Inferior parietal cortex (tissue), 1 donor: ENCODE measurements around the gene RBKS.

Experiments
- DNase-seq: peaks from one replicate; pipeline ENCODE4 v3.0.0-alpha.2; 2016; ENCODE audit errors: extremely low spot score

The RBKS gene

DNA sequence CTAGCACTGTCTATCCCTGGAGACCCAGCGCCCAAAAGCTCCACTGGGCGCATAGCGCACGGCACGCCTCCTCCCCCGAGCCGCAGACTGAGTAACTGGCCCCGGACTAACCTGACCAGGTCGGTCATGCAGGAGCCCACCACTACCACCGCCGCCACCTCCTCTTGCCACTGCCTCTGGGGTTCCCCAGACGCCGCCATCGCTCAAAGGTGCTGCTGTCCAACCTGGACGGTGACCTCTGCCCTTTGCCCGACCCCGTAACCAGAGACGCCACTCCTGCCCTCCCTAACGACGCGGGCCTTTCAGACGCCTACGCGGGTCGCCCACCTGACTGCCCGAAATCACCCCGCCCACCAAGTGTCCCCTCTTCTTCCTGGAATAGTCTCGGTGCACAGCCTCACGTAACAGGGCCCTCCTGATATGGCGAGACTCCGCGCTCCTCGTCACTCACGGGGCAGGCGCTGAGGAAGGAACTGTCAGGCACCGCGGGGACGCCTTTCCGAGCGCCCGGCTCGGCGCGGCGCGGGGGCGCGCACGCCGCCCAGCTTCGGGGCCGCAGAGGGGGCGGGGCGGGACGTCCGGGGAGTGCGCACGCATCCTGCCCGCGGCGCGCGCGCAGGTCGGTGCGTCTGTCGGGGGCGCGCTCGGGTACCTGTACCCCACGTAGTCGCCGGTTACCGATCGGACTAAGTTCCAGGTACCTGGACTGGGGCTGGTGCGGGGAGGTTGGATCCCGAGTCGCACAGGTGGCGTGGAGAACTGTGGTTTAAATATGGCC is at the start of gene RBKS, which contains the start of gene BABAM2:
RBKS (minus strand) TSS at position 242 of the 778 bp plus-strand sequence; CDS start at position 200, 42 bp downstream.
BABAM2 (plus strand) TSS at position 584 of the 778 bp plus-strand sequence. CDS start 3,828 bp downstream, outside the sequence.
- peak; percentile 79 for DNase-seq

DNA sequence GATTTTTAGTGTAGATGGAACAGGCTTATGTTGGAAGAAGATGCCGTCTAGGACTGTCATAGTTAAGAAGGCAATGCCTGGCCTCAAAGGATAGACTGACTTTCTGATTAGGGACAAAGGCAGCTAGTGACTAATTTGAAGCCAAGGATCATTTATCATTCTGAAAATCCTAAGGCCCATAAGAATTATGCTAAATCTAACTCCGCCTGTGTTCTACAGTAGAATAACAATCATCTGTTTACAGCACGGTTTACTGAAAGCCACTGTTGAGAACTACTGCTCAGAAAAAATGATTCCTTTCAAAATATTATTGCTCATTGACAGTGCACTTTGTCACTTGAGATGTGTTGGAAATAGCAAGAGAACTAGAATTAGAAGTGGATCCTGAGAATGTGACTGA is 44.8 kb upstream of the RBKS start:
- no peak for DNase-seq

DNA sequence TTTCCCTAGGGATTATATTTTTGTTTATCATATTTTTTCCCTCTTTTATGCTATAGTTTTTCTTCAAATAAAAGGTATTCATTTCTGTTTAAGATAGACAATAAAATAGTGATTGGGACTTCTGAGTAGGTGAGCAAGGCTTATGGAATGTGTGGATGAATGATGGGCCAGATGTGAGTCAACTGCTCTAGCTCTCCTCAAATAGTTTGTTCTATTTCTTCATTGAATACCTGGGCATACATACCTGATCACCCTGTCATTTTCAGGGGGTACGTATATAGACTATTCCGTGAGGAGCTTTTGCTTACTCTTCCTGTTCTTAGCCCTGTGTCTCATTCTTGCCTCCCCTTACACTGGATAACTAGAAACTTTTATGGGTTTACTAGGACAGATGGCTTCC is 42.2 kb upstream of the RBKS start:
- DNase-seq, result no peak

DNA sequence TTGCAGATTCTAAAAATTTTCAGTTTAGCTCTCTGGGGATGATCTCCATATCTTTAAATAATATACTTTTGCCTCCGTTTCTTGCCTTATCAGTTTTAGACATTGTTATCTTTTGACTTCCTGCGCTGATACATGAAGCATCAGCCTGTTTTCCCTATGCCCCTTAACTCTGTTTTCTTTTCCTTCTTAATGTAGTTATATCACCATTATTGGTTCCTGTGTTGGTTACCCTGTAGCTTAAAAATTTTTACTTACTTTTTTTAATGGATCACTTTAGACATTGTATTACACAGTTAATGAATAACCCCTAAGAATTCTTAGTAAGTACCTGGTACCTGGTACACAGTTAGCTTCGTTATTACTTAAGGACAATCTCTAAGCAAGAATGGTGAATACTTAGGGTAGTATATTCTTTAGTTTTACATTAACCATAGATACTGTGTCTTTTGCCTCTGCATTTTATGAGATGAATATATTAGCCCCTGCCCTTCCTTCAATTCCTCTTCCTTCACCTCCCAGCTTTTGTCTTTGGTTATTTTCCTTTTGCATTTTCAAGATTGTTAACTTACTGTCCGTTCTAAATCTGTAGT is 41.3 kb upstream of the RBKS start:
- DNase-seq, result no peak

DNA sequence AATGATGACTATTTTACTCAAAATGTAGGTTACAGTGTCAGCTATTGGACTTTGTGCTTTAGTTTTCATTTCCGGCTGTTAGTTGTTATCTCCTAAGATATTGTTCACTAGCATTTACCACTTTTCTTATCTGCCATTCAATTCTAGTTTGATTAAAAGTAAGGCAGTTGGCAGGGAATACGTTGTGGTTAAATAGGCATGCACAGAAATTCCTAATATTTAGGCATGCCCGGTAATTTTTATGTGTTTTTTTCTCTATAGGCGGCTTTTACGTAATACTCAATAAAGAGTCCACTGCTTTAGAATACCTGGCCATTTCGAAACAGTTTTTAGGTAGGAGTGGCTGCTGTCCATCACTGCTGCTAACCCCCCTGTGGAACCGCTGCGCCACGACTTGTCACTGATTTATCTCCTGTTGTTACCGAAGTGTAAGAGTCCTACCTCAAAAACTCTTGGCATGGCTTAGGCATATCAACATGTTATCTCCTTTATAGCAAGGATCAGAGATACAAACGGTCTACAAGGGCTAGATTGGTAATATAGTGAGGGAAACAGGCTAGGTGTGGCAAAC is 39.8 kb upstream of the RBKS start:
- DNase-seq, result no peak

DNA sequence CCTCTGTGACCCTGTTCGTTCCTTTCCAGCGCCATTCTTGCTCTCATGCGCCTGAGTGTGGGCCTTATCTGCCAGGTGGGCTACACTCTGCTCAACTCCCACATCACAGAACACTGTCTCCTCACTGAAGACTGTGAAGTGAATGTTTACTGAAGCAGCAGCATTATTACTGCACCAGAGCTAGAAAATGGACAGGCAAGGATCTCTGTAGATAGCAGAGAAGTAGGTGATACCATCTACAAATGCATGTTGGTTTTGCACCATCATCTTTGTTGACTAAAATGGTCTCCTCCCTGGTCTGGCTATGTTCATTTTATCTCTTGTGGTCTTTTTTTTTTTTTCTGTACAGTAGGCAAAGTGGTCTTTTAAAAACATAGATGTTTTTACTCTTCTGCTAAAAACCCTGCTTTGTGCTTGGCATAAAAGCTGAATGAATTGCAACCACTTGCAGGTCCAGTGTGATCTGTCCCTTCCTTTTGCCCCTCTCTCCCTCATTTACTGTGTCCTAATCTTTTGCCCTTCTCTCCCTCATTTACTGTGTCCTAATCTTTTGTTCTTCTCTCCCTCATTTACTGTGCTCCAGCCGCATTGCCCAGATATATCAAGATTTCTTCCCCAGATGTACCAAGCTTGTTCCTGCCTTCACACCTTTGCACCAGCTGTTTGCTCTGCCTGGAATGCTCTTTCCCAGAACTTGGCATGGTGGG is 35.7 kb upstream of the RBKS start:
- DNase-seq, result no peak

DNA sequence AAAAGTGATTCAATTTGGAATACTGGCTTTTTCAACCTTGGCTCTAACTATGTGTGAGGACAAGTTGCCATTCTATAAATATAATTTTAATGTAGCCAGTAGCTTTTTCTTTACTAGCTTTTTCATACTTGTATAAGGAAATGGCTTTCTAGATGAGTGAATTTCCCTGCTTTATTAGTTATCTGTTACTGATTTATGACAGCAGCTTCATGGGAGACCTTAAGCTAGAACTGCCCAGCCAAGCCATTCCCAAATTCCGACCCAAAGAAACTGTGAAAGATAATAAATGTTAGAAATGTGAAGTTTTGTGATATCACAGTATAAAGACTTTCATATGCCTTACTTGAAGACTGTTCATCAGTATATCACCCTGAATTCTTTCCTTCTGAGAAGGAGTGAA is 32.7 kb upstream of the RBKS start:
- no peak for DNase-seq

DNA sequence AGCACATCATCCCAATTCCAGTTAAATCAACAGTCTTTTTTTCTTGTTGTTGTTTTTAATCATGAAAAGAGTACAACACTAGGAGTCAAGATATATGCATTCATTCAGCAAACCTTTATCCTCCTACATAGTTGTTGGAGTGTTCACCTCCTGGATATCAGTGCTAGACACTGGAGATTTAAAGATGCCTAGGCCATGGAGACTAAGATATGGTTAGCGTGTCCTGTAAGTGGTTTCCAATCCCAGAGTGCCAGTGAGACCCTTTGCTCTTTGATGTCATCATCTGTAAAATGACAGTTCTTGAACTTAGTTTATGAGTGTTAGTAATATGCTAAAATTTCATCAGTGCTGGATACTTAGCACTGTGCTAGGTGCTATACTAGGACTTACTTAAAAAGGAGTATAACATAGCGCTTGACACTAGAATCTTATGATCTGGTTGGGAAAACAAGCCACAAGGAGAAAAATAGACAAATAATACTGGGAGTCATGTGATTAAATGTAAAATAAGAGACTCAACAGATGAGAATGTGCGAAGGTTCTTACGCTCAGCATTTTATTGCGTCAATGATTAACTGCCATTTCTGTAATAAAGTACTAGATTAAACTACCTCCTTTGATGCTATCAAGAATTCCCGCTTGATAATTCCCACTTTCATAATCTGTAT is 31.8 kb upstream of the RBKS start:
- DNase-seq, result no peak

DNA sequence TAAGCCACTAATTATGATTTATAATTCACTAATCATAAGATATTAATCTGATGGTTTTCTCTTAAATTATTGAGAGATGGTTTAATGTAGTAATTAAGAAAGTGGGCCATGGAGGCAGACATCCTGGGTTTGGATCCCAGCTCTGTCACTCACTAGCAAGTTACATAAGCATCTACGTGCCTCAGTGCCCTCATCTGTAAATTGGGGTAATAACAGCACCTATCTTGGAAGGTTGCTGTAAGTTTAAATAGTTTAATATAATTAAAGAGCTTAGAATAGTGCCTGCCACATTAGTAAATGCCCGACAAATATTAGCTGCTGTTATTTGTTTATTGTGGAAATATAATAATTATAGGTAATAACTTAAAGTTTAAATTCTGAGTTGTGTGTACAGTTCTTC is 31.2 kb upstream of the RBKS start:
- no peak for DNase-seq

DNA sequence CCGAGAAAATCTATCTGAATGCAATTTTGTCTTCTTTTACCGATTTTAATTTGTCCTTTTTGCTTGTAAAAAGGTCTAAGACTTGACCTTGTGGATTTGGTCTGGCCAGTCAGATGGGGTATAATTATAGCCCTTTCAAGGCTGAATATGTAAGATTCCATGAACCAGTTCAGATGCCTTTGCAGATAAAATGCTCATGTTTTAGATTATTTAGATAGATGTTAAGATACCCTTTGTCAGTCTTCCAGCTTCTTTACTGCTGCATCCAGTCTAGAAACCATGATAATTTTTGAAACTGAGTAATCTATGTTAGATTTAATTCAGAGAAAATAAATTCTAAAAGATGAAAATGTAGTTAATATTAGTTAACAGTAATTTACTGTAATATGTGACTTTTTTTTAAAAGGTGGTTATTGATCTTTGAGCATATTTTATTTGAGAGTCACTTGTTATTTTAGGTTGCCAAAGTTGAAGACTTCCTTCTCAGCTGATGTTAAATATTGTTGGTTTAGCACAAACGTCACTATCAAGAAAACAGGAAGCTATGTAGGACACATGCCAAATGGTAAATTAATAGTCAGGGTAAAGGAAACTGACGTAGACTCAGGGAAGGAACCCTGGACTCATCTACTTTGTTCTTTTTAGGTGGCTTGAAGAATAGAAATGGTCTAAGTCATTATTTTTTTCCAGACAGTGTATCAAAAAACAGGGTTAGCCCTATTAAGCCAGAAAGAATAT is 30.1 kb upstream of the RBKS start:
- DNase-seq, result no peak

DNA sequence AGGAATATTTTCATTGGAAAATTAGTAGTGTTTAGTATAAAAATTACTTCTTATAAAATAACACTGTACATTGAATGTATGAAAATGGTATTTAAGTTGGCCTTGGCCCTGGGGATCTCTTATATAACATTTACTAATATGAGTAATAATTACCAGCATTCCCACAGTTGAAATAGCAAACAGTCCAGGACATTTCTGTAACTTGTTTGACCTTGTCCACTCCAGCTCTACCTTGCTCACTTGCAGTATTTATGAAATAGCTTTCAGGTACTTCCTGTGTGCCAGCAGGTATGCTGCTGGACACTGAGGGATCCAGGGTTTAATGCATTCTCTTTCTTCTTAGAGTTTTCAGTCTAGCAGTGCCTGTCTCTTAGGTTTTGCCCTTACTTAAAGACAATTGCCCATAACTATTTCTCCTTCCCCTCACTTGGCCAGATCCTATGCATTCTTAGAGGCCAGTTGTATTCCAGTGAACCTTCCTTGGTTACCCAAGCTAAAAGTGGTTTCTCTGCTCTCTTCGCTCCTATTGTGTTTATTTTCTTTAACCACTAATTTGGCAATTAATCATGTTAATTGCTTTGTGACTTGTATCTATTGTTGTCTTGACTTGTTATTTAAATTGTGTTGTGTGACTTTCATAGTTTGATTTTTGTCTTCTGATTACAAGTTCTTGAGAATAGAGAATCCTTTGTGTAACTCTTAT is 26.3 kb upstream of the RBKS start:
- no peak for DNase-seq

DNA sequence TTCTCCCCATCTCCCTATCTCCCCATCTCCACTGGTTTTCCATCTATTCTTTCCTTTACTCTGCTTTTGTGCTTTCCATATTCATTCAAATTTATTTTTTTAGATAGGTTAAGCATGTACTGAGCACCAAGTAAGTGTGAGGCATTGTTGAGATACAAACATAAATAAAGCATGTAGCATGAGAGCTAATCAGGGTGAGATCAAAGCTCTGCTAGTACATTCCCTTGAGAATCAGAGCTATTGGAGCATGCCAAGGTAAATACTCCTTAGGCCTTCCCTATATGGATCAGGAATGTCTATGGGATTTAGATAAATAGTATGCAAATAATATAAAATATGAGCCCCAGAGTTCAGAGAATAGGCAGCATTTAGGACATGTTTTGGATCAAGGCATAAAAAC is 25.7 kb upstream of the RBKS start:
- DNase-seq, result no peak

DNA sequence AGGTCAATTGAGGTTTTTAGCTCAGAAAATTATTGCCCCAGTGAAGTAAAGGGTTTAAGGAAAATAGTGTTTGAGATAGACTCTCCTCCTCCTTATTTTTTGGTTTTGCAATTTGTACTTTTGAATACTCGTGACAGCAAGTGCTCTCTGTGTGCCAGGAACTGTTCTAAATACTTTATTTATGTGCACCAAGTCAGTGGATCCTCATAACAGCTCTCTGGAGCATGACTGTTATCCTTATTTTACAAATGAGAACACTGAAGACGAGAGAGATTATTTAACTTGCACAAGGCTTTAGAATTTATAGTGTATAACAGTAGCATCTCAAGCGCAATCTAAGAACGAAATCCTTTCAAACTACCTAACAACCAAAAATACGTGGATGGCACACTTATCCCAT is 25.0 kb upstream of the RBKS start:
- peak; percentile 50 for DNase-seq

DNA sequence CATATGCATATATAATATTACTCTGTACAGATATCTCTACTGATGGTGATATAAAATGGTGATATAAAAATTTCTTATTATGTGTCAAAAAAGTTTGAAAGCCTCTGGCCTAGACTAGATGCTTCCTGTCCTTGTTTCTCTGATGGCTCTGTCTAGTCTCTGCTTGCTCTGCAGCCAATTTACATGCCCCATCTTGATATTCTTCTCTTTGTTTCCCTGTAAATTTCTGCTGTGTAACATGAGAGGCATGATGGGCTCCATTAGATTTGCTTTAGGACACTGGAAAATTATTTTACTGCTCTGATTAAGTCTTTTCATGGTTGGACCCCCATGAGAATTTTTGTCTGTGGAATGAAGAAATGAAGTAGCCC is 24.6 kb upstream of the RBKS start:
- no peak for DNase-seq

DNA sequence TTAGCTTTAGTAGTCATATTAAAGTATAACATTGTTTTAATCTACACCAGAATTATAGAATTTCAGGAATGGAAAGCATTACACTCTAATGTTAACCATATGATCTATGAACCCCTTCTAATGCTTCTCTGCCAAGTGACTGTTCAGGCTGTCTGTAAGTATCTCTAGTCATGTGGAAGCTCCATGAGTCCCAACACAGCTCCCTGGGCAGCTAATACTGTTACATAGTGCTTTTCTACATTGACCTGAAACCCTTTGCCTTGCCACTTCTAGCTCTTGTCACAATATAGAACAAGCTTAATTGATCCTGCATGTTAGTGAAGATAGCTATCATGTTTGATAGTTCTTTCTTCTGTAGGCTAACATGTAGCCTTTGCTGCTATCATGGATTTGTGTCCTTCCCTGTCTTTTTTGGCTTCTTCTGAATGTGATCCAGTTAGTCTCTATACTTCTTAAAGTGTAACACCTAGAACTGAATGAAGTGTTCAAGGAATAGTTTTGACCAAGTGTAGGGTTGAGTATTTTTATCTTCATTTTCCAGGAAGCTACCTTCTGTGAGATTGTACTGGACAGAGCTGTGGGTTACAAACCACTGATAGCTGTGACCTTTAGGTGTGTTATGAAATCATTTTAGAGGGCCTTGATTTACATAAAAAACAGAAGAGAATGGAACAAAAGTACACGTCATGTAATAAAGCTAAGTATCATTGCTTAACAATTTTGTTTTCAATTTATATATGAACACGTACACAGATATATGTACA is 24.0 kb upstream of the RBKS start:
- DNase-seq, result no peak

DNA sequence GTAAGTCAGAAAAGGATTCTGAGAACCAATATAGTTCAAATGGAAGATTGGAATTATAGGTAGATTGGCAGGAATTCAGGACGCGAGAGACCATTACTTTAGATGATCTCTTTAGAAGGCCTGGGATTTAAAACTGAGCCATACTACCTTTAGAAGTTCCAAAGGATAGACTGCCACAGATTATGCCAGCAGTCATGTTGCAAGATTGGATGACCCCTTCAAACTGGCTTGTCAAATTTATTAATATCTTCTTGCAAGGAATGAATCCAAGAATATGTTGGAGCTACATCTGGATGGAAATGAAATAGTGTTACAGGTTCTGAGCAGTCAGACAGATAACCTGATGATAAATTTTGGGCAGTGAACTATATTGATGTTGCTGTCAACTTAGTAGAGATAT is 22.3 kb upstream of the RBKS start:
- no peak for DNase-seq

DNA sequence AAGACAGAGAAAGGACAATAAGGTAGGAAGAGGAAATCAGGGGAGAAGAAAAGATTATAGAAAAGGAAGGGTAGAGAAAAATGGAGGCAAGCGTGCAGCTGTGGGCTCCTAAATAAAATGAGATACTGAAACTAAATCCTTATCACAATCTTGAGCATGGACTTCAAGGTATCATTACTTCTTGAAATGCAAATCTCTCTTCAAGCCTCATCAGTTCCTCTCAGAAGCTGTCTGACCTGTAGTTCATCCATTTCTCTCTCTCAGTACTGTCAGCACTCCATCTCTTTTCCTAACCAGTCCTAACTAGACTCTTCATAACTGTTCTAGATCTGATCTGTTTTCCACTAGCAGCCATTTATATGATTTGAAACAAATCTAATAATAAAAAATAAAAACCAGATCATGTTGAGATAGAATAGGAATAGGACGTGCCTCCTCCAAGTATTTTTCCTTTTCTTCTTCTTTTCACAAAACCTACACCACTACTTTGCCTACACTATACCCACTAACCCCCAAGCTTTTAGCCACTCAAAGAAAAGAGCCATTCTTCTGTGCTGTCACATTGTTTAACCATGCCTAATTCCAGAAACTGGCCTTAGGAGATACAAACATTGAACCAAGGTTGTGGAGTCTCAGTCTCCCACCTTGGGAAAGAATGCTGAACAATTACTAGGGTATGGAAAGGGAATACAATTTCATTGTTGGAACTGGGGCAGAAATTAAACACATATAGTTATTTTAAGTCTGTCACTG is 21.4 kb upstream of the RBKS start:
- no peak for DNase-seq

DNA sequence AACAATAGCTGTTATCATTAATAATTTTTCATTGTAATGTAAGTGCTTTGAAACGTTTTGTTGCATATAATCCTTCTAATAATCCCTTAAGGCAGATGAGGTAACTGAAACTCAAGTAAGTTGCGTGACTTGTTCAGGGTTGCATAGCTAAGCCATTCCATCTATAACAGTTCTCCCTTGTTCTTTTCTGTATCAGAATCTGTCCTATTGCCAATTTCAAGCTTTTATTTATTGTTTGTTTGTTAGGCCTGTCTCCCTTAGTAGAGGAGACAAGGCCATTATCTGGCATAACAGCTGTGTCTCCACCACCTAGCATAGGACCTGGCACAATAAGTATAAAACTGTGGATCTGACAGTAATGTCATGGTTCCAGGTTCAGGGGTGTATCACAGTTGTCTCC is 19.7 kb upstream of the RBKS start:
- no peak for DNase-seq

DNA sequence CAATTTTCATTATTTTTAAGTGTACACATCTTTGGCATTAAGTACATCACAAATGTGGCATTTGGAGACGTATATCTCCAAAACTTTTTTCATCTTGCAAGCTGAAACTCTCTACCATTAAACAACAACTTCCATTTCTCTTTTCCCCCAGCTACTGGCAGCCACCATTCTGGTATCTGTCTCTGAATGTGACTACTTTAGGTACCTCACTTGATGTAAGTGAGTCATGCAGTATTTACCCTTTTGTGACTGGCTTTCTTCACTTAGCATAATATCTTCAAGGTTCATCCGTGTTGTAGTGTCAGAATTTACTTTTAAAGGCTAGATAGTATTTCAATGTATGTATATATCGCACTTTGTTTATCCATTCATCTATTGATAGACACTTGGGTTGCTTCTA is 17.4 kb upstream of the RBKS start:
- DNase-seq, result no peak
